Measurements from ENCODE around the gene ABLIM2. TPM values are rescaled to one million over a fixed set of nuclear protein-coding genes. Genes with fewer than 3 reads are reported as not detected.

ABLIM2 gene
- total and polyA plus RNA-seq, 2 of the 4 experiments (the other 2 are of a cell fraction) = under 0.01 to 0.10 TPM

- dilution Hi-C loops (cut with HindIII; ENCODE audit: low sequenced_read_pairs, unreplicated experiment) = no loop called here
- intact Hi-C loops (cut with micrococcal nuclease) = no loop called here
- ATAC-seq (ENCODE audit: low read depth) (no peak), DNase-seq (no peak)
- ChIA-PET POLR2A (ENCODE audit: unreplicated experiment) (no interaction called here), CTCF (no interaction called here)
- Histone ChIP-seq H3K9me3 (ENCODE audit: control insufficient read depth, insufficient read depth, low read length) (no peaks in the 10 kb centered on the region), H3K79me1 (ENCODE audit: low read depth in 1 of 2, low read length in 2 of 2) (no peaks in the 10 kb centered on the region), H4K91ac (ENCODE audit: insufficient read depth, low read depth, low read length) (no peak overlapping the region), H2BK20ac (ENCODE audit: low read depth, low read length) (no peak overlapping the region), H3K14ac (replicated peaks; ENCODE audit: low read depth, low read length) (no peak overlapping the region), H4K5ac (ENCODE audit: low read depth, low read length) (no peak overlapping the region), H2AFZ (replicated peaks; ENCODE audit: low read length, poor library complexity) (no peak overlapping the region), H2AK5ac (ENCODE audit: low read depth, low read length) (no peak overlapping the region), H4K8ac (ENCODE audit: low read depth in 2 of 2, low read length in 2 of 2) (no peak overlapping the region), H3K4ac (ENCODE audit: low read depth, low read length) (no peak overlapping the region), H3K18ac (ENCODE audit: low read depth, low read length) (no peak overlapping the region), H2BK5ac (ENCODE audit: low read depth, low read length, poor library complexity, severe bottlenecking) (no peak overlapping the region), H3K4me3 (ENCODE audit: insufficient read depth, low read depth, low read length) (no peak overlapping the region), H3K56ac (ENCODE audit: extremely low read depth, insufficient read depth, low read length) (no peak overlapping the region), H3K4me1 (ENCODE audit: control insufficient read depth, insufficient read depth, low read length) (no peaks in the 10 kb centered on the region), H2BK120ac (ENCODE audit: low read depth, low read length) (no peak overlapping the region), H2BK15ac (ENCODE audit: low read depth, low read length) (no peak overlapping the region), H3K9me1 (ENCODE audit: insufficient read depth, low read length) (no peaks in the 10 kb centered on the region), H3K36me3 (ENCODE audit: control insufficient read depth, insufficient read depth, low read length) (no peaks in the 10 kb centered on the region), H3K27me3 (ENCODE audit: control insufficient read depth, insufficient read depth, low read length) (peaks cover 67% of the 10 kb centered on the region), H2AK9ac (replicated peaks; ENCODE audit: low read depth, low read length, poor library complexity) (no peak overlapping the region), H3K27ac (ENCODE audit: insufficient read depth, low read length) (no peak overlapping the region), H3K9ac (ENCODE audit: low read depth, low read length) (no peak overlapping the region), H3K4me2 (ENCODE audit: low read depth, low read length) (no peak overlapping the region), H3K23ac (ENCODE audit: low read depth, low read length) (no peak overlapping the region), H4K20me1 (ENCODE audit: insufficient read depth, low read length) (no peaks in the 10 kb centered on the region)
- in situ Hi-C loops (cut with MboI; ENCODE audit: low sequenced_read_pairs) = no loop called here
- WGBS, 2 experiments (ENCODE audit: extremely low coverage in 2 of 2, insufficient read length in 1 of 2) = 59% methylated on average over 7 of the region's 10 CpGs; no CpG with 5 or more reads in 1 of the 2 experiments
- TF ChIP-seq USF2 (IDR thresholded peaks at IDR 0.05; ENCODE audit: low read depth, low read length) (no peak), POLR2A (IDR thresholded peaks at IDR 0.05; ENCODE audit: low read depth, low read length) (no peak), MAZ (IDR thresholded peaks at IDR 0.05; ENCODE audit: borderline replicate concordance, low read depth, low read length) (no peak)
- no TSS peak for BruUV-seq (replicated peaks)
These were observed 76.0 kb downstream of the ABLIM2 start for GRCh38 chr4:8082517-8083055.
